ENCODE data around the gene NXT1.
"Not testable (repeated sequence)": the region's sequence is repeated elsewhere in the genome, so short reads cannot be mapped to it uniquely, and the experiment has no call there.

The NXT1 gene

DNA sequence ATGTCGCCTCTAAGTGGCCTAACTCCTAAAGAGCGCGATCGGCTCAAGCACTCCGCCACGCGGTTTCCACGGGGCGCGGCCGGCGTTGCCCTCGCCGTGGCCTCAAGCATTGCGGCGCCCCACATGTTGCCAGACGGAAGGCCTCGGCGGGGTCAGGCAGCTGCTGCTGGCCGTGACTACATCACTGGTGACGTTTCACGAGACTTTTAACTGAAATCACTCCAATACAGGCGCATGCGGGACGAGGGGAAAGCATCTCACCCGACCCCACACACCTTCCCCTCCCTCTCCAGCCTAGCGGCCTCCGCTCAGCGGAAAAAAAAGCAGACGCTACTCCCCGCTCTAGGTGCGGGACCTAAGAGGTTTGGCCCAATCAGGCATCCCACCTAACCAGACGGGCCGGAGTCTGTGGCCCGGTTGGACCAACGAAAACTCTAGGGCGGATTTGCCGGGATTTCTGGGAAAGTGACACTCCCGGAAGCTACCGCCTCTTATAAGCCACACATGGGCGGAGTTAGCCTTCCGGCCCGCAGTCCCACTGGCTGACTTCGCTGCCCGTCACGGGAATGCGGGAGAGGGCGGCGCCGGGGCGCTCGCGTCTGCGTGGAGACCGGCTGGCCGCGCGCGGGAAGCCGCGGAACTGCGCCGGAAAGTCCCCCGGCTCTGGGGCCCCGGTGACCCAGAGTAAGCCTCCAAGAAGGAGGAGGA, at the start of gene NXT1:
Gene NXT1, plus strand, starts transcription at position 596 of the 708 bp plus-strand sequence. CDS start 3,251 bp downstream, outside the sequence.
- DNase-seq (ENCODE audit: low read depth, low spot score), result peak; percentile 96

DNA sequence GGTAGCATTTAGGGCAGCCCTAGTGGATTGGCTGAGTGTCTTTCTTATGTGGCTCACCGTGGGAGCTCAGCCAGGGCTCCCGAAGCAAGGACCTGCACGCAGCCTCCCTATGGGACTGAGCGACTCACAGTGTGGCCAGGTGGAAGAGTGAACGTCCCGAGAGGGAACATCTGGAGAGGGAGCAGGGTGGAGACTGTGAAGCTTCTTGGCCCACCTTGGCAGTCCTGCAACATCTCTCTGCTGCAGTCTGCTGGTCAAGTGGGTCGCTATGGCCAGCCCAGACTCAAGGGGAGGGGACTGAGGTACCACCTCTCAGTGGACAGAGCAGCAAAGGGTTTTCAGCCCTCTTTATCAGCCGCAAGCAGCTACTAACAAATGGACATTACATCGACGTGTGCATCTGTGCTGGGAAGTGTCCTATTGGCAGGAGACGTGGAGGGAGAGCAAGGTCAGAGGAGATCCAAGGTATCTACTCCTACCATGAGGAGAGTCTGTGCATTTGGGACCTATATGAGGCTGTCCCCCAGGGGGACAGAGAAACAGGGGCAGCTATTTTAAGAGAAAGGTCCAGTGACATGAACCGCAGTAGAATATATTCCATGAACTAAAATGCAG, 49.0 kb upstream of the NXT1 start:
- DNase-seq (ENCODE audit: low read depth, low spot score), result no peak

DNA sequence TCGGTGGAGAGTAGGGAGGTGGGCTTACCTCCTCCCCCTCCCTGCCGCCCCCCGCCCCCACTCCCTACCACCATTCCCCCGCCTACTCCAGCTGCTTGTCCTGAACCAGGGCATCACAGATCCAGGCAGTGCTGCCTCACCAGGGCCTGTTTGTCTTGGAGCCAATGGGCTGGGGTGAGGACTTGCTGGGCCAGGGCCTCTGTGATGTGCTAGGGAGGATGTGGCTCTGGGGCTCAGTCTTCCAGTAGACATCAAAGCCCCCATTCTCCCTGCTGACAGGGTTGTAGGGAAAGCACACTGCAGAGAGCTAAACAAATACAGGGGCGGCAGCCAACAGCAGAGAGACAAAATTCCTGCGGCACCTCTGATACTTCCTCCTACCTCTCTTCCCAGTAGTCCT, 48.2 kb upstream of the NXT1 start:
- DNase-seq (ENCODE audit: low read depth, low spot score), result no peak

DNA sequence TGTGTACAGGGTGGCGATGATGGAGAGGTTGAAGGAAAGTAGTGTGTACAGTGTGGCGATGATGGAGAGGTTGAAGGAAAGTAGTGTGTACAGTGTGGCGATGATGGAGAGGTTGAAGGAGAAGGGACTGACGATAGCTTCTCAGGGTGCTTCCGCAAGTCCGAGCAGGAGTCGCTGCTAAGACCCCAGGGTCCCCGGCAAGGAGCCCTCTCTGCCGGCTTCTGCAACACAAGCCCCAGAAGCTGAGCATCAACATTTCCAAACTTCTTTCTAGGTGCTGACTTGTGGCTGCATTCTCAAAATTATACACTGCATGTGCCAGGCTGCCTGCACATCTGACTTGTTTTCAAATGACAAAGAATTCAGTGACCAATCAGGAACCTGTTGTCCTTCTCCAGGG, 47.8 kb upstream of the NXT1 start:
- DNase-seq (ENCODE audit: low read depth, low spot score), result no peak

DNA sequence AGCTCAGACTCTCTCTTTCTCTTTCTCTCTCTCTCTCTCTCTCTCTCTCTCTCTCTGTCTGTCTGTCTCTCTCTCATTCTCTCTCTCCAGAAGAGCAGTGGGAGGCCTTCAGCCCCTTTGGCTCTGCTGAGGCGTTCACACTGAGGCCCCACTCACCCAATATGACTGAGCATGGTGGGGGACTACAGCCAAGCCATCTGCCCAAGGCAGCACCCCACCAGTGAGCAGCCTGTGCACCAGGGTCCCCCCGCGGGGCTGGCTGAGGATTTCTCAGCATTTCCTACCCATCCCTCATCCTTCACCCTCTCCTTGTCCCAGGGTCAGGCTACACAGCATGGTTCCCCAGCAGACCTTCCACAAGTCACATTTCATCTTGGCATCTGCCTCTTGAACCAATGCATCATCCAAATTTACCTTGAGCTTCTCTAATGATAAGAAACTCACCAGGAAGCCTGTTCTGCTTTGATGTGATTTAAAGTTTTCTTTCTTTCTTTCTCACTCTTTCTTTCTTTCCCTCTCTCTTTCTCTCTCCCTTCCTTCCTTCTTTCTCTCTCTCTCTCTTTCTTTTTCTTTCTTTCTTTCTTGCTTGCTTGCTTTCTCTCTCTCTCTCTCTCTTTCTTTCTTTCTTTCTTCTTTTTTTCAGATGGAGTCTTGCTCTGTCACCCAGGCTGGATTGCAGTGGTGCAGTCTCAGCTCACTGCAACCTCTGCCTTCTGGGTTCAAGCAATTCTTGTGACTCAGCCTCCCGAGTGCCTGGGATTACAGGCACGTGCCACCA, 47.1 kb upstream of the NXT1 start:
- no peak for DNase-seq (ENCODE audit: low read depth, low spot score)

DNA sequence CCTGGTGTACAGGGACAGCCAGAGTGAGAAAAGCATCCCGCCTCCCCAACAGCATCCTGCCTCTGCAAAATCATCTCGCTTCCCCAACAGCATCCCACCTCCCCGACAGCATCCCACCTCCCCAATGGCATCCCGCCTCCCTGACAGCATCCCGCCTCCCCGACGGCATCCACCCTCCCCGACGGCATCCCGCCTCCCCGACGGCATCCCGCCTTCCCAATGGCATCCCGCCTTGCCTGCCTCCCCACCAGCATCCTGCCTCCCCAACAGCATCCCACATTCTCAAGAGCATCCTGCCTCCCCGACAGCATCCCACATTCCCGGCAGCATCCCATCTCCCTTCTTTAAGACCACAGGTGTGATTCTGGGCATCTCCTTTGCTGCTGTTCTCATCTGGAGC, 46.0 kb upstream of the NXT1 start:
- DNase-seq (ENCODE audit: low read depth, low spot score), result no peak

DNA sequence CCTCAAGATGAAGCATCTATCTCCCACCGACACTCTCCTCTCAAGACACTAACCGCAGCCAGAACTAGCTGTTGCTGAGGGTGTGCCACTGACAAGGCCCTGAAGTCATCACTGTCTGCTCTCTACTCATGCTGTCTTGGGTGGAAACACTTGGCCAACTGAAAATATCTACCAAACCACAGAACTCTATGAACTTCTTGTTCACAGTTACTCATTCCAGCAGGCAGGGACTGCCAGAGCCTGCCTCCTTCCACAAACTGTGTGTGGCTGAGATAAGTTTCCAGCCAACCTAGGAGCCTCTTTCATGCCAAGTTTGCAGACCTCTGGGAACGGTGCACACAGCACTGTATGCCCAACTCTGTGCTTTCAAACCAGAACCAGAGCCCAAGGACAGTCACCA, 45.5 kb upstream of the NXT1 start:
- no peak for DNase-seq (ENCODE audit: low read depth, low spot score)

DNA sequence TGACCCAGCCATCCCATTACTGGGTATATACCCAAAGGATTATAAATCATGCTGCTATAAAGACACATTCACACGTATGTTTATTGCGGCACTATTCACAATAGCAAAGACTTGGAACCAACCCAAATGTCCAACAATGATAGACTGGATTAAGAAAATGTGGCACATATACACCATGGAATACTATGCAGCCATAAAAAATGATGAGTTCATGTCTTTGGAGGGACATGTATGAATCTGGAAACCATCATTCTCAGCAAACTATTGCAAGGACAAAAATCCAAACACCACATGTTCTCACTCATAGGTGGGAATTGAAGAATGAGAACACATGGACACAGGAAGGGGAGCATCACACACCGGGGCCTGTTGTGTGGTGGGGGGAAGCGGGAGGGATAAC, 43.2 kb upstream of the NXT1 start:
- not testable (repeated sequence) for DNase-seq (ENCODE audit: low read depth, low spot score)

DNA sequence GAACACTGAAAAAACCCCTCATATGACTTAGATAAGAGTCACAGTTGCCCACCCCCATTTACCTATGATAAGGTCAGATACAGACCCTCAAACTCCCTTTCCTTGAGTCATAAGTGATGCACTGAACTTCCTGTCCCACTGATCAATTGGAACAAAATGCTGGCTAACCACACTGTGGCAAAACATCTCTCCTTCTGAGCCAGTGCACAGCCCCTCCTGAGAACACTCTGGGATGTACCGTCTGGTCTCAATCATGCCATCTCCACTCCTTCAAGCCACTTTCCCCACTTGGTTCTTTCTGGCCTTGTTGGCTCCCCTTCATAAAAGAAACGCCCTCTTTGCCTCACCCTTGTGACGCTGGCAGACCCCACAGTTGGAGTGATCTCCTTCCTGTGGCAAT, 42.6 kb upstream of the NXT1 start:
- no peak for DNase-seq (ENCODE audit: low read depth, low spot score)

DNA sequence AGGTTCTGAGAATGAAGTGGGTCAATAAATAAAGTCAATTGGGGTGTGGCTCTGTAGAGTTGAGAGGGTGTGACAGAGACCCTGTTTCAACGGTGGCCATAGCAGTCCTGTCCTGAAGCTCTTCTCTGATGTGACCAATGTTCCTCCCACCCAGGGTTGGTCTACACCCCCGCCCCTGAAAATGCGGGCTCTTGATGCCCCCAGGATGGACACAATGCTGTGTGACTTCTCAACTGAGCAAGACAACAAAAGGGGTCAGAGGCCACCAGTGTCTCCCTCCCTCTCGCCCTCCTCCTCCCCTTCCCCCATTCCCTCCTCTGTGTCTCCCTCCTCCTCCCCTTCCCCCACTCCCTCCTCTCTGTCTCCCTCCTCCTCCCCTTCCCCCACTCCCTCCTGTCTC, 41.7 kb upstream of the NXT1 start:
- no peak for DNase-seq (ENCODE audit: low read depth, low spot score)

DNA sequence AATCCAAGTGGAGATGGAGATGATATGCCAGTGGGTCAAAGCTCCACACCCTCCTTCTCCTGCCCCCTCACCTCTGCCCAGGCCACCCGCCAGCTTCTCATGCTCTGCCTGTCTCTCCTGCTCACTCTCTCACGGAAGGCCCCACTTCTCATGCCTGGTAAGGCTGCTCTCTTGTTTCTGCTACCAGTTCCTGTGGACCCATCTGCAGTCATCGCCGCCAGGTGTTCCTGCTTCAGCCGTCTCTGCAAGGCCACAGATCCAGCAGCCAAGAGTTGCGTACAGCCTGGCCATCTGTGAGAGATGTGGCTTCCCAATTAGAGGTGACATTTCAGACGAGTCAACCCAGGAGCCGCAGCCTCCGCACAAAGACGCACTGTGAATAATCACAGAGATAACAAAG, 40.8 kb upstream of the NXT1 start:
- DNase-seq (ENCODE audit: low read depth, low spot score), result no peak

DNA sequence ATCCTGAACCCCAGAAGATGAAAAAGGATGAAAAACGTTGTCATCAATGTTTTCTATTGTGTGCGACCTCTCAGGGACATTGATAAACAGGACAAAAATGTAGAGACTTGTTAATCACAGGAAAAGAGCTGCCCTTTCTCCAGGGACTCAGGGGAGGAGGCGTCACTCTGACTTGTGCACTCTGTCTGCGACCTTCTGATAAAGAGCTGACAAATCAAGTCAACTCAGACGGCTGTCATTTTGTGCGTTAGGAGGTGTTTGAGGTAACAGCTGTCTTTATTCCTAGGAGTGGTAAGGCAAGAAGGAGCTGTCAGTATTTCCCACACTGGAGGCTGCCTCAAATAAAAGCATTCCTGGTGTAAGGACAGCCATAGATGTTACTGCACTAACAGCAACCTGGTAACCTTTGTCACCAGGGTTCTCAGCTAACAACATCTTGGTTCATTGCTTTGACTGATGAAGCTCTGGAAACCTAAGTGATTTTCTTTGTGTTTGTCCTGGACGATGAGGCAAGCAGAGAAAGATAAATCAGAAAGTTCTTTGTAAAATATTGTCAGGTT, 38.6 kb upstream of the NXT1 start:
- no peak for DNase-seq (ENCODE audit: low read depth, low spot score)

DNA sequence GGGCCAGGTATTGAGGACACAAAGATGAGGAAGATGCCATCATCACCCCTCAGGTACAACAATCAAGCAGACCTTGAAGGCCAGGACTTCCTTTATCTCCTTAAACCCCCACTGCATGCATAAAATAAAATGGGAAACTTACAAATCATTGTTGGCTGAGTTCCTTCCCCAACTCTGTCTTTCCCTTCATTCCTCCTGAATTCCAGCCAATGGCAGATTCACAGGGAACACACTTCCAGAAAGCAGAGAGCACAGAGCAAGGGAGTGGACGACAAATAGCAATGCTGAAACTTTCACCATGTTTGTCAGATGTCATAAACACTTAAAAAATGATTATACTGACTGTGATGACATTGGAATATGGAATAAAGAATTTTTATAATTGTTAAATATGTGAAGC, 37.3 kb upstream of the NXT1 start:
- DNase-seq (ENCODE audit: low read depth, low spot score), result no peak

DNA sequence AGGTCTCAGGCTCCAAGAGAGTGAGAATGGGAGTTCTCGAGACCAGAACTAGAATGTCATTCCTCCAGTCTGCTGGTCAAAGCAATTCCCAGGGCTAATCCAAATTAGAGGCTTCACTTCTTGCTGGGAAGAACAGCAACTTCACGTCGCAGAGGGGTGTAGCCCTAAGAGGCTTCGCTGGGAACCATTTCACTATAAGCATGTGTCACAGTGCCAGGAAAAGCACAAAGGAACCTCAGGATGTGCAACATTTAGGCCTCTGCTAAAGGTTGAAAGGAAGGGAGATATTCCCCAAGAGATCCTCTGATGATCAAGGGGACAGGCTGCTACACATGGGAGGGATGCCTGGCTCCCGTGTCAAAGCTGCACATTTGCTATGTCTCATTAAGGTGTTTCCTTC, 35.9 kb upstream of the NXT1 start:
- no peak for DNase-seq (ENCODE audit: low read depth, low spot score)

DNA sequence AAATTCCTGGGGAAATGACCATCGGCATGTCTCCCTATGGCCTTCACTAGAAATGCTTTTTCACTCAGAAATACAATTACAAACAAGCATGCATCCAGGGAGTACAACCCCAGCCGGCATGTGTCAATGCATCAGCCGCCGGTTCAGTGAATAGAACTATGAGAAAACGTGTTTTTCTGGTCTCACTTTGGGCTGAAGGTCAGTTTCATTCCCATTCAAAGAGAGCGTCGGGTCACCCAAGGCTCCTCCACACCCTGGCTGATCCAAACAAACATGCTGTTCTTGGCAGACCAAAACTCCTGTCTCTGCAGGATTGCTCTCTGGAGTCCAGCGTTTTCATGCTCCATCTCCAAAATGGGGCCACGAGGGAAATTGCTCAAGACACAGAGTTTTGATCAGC, 35.5 kb upstream of the NXT1 start:
- peak; percentile 69 for DNase-seq (ENCODE audit: low read depth, low spot score)

DNA sequence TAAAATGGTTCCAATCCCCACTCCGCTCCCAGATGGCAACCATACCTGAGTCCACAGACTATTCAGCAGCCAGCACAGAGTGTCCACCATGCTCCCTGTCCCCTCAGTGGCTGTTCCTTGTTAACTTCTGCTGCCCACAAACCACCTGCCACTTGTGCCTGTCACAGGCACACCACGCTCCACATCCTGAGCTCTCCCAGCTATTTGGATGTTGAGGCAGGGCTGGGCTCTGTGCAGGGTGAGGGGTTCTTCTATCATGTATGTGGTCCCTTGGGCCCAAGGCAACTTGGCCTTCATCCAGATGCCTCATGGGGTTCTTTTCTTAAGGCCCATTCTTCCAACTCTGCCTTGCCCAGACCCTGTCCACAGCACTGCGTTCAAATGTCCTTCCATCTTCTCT, 34.0 kb upstream of the NXT1 start:
- no peak for DNase-seq (ENCODE audit: low read depth, low spot score)

DNA sequence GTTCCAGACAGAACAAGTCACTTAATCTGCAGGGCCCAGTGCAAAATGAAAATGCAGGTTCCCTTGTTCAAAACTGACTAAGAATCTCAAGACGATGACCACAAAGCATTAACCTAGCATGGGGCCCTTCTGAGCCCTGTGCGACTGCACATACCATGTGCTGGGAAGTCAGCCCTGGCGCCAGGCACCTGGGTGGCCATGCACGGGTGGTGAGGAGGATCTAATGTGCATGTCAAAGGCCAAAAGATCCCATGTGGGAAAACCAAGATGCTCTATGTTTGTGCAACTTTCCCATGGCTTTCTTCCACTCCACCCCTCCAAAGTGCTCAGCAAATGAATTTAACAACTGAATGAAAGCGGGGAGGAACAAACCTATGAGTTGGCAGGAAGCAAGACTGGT, 33.5 kb upstream of the NXT1 start:
- no peak for DNase-seq (ENCODE audit: low read depth, low spot score)

DNA sequence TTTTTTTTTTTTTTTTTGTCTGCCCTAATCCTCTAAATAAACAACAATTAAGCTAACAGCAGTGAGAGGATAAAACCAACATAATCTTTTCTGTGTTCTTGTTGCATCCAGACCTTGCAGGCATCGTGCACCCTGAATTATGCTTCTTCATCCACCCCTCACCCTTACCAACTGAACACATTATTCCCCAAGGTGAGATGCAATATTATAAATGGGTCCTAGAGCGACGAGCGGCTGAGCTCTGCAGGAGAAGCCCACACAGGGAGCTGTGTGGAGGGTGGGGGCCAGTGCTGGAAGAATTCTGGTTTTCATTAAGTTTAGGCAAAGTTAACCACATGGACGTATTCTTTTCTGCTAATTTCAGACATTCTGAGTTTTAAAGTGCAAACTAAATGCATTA, 32.2 kb upstream of the NXT1 start:
- DNase-seq (ENCODE audit: low read depth, low spot score), result no peak

DNA sequence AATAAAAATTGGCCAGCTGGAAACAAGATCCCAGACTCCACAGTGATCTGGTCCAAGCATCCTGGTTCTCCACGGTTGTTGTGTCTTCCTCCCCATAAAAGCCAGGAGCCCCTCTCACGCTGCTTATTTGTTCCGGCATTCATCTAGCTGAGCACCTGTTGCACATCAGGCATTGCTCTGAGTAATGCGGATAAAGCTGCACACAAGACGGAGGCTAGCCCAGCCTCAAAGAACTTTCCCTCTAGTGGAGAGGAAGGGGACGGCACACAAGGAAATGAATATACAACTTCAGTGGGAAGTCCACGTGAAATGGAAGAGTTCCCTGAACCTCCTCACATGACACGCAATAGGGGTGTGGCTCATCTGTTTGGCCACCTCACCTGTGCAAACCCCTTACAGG, 30.3 kb upstream of the NXT1 start:
- DNase-seq (ENCODE audit: low read depth, low spot score), result no peak

DNA sequence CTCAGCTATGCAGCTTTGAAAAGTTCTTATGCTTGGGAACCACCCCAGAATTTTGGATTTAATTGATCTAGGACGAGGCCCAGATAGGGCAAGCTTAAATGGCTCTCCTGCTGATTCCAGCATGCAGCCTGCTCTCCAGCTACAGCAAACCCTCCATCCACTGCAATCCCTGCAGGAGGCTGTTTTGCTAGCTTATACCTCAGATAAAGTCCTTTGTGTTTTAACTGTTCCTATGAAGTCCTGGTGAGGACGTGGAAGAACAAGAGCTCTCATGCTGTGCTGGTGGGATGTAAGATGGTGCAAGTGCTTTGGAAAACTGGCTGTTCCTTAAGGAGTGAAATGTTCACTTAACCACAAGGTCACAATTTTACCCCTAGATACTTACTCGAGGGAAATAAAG, 25.5 kb upstream of the NXT1 start:
- peak; percentile 46 for DNase-seq (ENCODE audit: low read depth, low spot score)

DNA sequence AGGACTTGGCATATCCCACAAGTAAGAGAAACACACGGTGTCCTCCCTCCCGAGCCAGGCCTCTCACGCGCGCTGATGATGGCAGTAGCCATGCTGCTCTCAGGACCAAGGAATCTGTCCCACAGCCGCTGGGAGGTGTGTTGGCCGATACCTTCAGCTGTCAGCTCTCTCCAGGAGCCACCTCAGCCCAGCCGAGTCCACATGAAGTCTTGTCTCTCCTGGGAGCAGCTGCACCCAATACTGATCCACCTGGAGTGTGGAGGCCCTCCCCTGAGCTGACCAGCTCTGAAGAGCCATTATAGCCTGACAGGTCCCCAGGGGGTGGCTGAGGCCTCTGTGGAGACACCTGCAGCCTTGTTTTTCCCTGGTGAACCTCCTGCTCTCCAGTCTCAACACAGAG, 23.8 kb upstream of the NXT1 start:
- no peak for DNase-seq (ENCODE audit: low read depth, low spot score)

DNA sequence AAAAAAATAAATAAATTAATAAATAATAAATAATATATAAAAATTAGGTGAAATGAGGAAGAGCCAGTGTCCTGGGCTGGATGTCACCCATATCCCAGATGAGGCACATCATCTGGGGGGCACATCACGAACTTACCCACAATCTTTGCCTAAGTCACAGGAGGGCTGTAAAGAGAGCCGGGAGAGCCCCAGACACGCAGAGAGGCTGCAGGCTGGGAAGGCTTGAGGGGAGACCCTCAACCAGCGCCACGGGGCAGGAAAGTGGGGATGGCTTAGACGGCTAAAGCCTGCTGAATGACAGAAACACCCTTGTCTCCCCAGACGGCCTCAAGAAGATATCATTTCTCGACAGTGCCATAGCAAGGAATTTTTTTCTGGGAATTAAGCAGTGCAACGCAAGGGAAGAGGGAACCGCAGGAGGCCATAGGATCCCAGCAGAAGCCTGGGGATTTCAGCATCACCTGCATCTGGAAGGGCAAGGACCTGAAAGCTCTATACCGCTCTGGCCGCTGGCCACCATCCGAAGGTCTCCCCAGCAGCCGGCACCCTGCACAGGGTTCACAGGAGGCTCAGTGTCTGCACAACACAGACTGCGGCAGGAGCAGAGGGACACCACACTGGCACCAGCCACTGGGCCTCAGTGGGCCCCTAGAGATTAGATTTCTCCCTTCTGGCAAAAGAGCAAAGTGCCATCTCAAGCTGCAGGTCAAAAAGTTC, 22.8 kb upstream of the NXT1 start:
- no peak for DNase-seq (ENCODE audit: low read depth, low spot score)
